NCI-H1930 (cell line): Measurements from ENCODE around the gene MAP7.
A peak's percentile ranks its signal among the peaks of the same experiment; 100 is the strongest.
"Not testable (repeated sequence)": the region's sequence is repeated elsewhere in the genome, so short reads cannot be mapped to it uniquely, and the experiment has no call there.

ENCODE experiments used
- DNase-seq, 2 experiments: peaks; one replicate each; lab custom pipeline; 2025; lab: John Stamatoyannopoulos, UW

MAP7 gene

GRCh38 chr6:136337121-136337520, 213.1 kb downstream of the MAP7 start:
- no peak for DNase-seq

DNA sequence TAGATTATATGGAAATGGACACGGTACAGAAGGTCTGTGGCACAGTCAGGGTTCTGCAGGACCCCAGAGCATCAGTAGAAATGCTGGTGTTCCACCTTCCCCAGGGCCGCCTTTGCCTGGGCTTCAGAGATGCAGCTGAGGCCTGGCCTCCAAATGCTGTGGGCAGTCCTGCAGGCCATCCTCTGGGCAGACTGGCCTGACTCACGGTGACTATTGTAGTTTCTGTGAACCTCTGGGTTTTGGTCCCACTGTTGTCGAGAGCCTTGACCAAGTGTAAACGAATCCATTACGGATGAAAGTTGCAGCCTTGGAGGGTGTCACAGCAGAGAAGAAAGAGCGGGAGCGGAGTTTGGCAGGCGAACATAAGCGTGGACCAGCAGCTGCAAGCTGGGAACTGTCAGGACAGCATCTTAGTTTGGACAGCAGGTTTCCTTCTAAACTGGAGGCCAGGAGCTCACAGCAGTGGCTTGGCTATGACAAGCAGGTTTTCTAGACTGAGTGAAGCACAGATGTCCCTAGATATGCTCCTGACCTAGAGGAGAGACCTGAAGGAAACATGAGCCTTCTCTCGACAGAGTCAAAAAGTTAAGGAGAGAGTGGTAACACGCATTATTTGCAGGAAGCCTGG, 214.4 kb downstream of the MAP7 start:
- DNase-seq = no peak

GRCh38 chr6:136334853-136335252, 215.4 kb downstream of the MAP7 start:
- no peak for DNase-seq

DNA sequence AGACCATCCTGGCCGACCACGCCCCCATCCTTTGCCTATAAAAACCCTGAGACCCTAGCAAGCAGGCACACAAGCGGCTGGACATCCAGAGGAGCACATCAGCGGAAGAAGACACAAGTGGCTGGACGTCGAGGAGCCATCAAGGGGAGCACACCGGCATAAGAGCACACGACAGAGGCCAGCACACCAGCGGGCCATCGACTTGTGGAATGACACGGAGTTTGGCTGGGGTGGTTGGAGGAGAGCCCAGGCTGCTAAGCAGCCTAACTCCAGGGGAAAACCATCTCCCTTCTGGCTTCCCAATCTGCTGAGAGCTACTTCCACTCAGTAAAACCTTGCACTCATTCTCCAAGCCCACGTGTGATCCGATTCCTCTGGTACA, 215.8 kb downstream of the MAP7 start:
- DNase-seq = no peak

GRCh38 chr6:136333824-136334464, 216.3 kb downstream of the MAP7 start:
- no peak for DNase-seq

DNA sequence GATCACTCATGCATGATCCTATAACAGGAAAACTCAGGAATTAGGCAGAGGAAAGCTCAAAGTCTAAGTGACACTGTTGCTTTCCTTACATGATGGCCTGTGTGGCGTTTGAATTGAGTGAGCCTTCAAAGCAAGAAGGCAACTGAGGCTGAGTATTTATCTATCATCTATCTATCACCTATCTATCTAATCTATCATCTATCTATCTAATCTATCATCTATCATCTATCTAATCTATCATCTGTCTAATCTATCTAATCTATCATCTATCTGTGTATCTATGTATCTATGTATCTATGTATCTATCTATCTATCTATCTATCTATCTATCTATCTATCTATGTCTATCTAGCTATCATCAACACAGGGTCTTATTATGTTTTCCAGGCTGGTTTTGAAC, 218.8 kb downstream of the MAP7 start:
- DNase-seq = no peak

- DNase-seq = no peak
Measured at GRCh38 chr6:136330634-136331033, 219.6 kb downstream of the MAP7 start.

- DNase-seq = peak; percentile 24 to 25
Measured at GRCh38 chr6:136326038-136326553, 224.1 kb downstream of the MAP7 start.

DNA sequence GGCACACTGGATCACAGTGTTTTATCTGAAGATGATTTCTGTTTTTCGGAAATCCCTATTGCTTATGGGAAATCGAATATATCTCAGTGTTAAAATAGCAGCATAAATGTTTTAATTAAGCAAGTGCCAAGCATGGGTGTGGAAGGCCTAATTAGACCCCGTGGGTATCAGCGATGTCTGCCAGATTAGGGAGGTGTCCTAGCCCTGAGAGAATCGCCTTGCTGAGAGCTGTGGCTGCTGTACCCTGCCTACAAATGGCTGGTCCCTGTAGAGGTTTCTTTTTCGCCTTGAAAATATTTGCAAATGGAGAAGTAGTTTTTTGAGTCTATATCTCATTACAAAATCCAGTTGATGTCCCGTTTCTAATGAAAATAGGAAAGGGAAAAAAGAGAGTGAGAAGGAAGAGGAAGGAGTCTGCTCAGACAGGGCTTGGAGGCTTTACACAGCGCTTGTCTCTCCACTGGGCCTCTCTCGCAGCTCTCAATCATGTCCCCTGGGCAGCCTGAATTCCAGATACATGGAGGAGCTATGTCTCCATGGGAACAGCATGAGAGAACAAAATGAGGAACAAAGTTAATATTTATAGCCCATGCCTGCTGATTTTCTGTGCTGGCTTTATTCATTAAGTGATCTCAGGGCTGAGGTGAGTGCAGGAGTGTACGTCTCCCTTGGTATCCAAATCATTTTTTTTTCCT, 225.4 kb downstream of the MAP7 start:
- no peak for DNase-seq

DNA sequence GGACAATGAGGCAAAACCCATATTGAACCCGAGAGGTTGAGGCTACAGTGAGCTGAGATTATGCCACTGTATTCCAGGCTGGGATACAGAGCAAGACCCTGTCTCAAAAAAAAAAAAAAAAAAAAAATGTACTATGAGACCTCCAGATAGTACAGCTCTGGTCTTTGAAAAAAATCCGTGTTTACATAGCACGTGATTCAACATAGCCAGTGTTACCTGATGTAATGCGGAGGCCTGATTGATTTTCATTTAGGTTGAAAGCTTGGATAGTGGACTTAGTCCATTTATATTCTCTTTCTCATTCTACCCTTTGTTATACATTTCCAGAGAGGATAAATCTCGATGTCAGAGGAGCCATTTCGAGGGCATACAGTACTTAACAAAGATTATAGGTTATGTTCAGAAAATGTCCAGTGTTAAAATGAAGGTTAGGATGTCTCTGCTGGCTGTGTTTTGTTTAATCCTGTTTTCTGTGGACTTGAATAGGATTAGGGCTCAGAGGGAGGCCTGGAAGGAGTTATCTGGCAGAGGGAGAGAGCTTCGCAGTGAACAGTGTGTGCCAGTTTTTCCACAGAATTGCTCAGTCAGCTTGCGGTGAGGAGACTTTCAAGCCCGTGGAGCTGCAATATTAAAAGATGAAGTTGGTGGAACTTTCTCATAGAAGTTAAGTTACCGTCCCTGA, 226.7 kb downstream of the MAP7 start:
- no peak for DNase-seq

GRCh38 chr6:136319732-136320131, 230.5 kb downstream of the MAP7 start:
- no peak for DNase-seq

DNA sequence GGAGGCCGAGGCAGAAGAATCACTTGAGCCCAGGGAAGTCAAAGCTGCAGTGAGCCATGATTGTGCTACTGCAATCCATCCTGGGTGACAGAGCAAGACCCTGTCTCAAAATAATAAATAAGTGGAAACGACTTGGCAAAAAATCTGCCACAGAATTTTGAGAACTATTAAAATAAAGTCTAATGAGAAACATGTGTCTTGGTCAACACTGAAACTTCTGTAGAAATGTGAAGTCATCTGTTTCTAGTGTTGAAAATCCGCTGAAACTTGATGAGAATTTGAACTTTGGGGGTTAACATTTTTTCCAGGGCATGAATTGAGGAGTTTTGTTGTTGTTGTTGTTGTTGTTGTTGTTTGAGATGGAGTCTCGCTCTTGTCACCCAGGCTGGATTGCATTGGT, 231.5 kb downstream of the MAP7 start:
- DNase-seq = no peak

- no peak for DNase-seq
Measured at GRCh38 chr6:136317971-136318370, 232.3 kb downstream of the MAP7 start.

- peak; percentile 9 to 35 for DNase-seq
Measured at GRCh38 chr6:136317021-136317694, 233.1 kb downstream of the MAP7 start.

DNA sequence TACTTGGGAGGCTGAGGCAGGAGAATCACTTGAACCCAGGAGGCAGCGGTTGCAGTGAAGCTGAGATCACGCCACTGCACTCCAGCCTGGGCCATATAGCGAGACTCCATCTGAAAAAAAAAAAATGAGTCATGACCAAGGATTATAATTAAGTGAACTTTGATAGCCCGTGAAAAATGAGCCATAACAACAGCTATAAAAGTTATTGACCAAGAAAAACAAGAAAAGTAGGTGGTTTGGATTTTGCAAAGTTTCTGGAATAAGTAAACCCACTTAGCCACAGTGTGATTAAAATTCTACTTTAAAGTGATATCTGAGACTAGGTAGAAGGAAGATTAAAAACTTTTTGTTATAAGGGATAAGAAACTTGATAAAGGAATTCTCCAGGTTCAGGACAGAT, 234.6 kb downstream of the MAP7 start:
- DNase-seq = no peak

- no peak for DNase-seq
Measured at GRCh38 chr6:136312975-136313374, 237.2 kb downstream of the MAP7 start.

DNA sequence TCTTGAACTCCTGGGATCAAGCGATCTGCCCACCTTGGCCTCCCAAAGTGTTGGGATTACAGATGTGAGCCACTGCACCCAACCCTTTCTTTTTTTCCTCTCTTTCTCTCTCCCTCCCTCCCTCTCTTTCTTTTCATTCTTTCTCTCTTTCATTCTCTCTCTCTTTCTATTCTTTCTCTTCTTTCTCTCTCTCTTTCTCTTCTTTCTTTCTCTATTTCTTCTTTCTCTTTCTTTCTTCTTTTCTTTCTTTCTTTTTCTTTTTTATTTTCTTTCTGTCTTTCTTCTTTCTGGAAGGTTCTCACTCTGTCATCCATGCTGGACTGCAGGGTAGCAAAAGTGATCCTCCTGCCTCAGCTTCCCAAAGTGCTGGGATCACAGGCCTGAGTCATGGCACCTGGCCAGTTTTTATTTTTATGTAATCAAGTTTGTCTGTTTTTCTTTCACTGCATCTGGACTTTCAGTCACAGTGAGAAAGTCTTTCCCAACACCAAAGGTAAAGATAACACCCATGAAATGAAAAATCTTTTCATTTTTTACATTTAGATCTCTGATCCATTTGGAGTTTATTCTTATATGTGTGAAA, 240.4 kb downstream of the MAP7 start:
- no peak for DNase-seq

- DNase-seq = no peak
Measured at GRCh38 chr6:136309171-136309570, 241.1 kb downstream of the MAP7 start.

DNA sequence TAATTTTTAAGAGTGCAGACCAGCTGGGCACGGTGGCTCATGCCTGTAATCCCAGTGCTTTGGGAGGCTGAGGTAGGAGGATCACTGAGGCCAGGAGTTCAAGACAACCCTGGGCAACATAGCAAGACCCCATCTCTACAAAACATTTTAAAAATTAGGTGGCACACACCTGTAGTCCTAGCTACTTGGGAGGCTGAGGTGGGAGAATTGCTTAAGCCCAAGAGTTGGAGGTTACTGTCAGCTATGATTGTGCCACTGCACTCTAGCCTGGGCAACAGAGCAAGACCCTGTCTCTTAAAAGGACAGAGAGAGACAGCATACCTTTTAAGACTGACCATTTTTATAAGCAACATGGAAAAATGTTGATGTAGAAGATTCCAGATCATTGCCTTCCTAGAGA, 241.8 kb downstream of the MAP7 start:
- DNase-seq = not testable (repeated sequence)

DNA sequence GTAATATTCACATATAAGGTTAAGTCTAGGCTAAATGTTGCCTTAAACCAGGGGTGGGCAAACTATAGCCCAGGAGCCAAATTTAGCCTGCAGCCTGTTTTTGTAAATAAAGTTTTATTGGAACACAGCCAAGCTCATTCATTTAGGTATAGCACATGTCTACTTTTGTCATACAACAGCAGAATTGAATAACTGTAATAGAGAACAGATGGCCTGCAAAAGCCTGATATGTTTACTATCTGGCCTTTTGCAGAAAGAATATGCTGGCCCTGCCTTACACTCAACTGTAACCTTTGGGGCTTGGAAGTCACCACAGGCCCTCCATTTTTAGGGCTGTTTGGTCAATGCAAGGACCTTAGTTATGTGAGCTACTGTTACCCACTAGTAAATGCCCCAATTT, 242.9 kb downstream of the MAP7 start:
- no peak for DNase-seq

DNA sequence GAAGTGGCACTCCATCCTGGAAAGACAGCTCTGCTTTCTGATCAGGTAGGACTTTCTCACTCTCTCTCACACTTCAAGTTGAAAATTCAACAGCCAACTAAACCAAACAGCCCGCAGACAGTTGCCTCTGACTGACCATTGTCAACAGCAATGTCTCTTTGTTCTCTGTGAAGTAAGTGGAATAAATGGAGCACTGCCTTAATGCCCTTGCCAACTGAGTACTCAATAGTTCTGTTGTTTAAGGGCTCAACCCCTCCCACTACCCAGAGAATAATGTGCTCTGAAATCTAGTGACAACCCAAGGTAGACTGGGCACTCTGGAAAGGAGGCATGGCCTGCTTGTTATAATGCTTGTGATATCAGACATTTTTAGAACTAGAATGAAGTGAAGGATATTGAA, 243.8 kb downstream of the MAP7 start:
- DNase-seq = no peak

- DNase-seq = no peak
Measured at GRCh38 chr6:136304410-136304809, 245.8 kb downstream of the MAP7 start.
